ENCODE results near the gene PLD5.
"Not testable (repeated sequence)": the region's sequence is repeated elsewhere in the genome, so short reads cannot be mapped to it uniquely, and the experiment has no call there.

Gene PLD5

GRCh38 chr1:242477944-242478343, 46.6 kb downstream of the PLD5 start:
- peak; percentile 49 for DNase-seq

GRCh38 chr1:242470774-242471173, 53.7 kb downstream of the PLD5 start:
- DNase-seq, result no peak

- DNase-seq, result no peak
Observed at GRCh38 chr1:242468784-242469183, 55.7 kb downstream of the PLD5 start.

- peak; percentile 43 for DNase-seq
Observed at GRCh38 chr1:242467556-242468145, 56.8 kb downstream of the PLD5 start.

- no peak for DNase-seq
Observed at GRCh38 chr1:242462867-242463266, 61.6 kb downstream of the PLD5 start.

- DNase-seq, result not testable (repeated sequence)
Observed at GRCh38 chr1:242459740-242460139, 64.8 kb downstream of the PLD5 start.

- no peak for DNase-seq
Observed at GRCh38 chr1:242456726-242457269, 67.7 kb downstream of the PLD5 start.

GRCh38 chr1:242455052-242455361, 69.5 kb downstream of the PLD5 start:
- DNase-seq, result no peak

GRCh38 chr1:242454262-242455051, 70.0 kb downstream of the PLD5 start:
- peak; percentile 54 for DNase-seq

GRCh38 chr1:242452573-242452972, 71.9 kb downstream of the PLD5 start:
- DNase-seq, result no peak

GRCh38 chr1:242449661-242450060, 74.8 kb downstream of the PLD5 start:
- DNase-seq, result peak; percentile 60

GRCh38 chr1:242448910-242449645, 75.4 kb downstream of the PLD5 start:
- DNase-seq, result peak; percentile 60

- no peak for DNase-seq
Observed at GRCh38 chr1:242447689-242448088, 76.8 kb downstream of the PLD5 start.

GRCh38 chr1:242440757-242441156, 83.7 kb downstream of the PLD5 start:
- no peak for DNase-seq

GRCh38 chr1:242435200-242435599, 89.3 kb downstream of the PLD5 start:
- DNase-seq, result no peak

GRCh38 chr1:242432491-242433095, 91.9 kb downstream of the PLD5 start:
- no peak for DNase-seq

GRCh38 chr1:242431786-242432185, 92.7 kb downstream of the PLD5 start:
- DNase-seq, result no peak

GRCh38 chr1:242430956-242431355, 93.5 kb downstream of the PLD5 start:
- no peak for DNase-seq

GRCh38 chr1:242428399-242429190, 95.9 kb downstream of the PLD5 start:
- no peak for DNase-seq

GRCh38 chr1:242427519-242427918, 97.0 kb downstream of the PLD5 start:
- DNase-seq, result no peak

- no peak for DNase-seq
Observed at GRCh38 chr1:242426271-242426905, 98.1 kb downstream of the PLD5 start.

GRCh38 chr1:242425232-242425631, 99.3 kb downstream of the PLD5 start:
- no peak for DNase-seq
